Adipose tissue (tissue), 3 donors: ENCODE measurements around the gene HNF4A. TPM values are rescaled to one million over a fixed set of nuclear protein-coding genes. Genes with fewer than 3 reads are reported as not detected.

ENCODE experiments used
- H3K27ac ChIP-seq: one replicate; pipeline ENCODE4 v1.5.1; 2013; ENCODE audit warnings: low read depth, low read length
- WGBS, 3 donors: extraction: QIAGEN DNeasy Blood & Tissue Kit; methylation state at CpG; one replicate each; pipeline ENCODE4 v1.1.7; 2013; 5-methylcytosine and 5-hydroxymethylcytosine counted together
- polyA plus RNA-seq, 3 donors: library from polyadenylated mRNA; stranded (reverse); fragments of 200-250 nt; gene quantifications; one replicate each; pipeline ENCODE4 v1.2.3, GENCODE V29; 2013
- donor health status: healthy with polysubstance abuse.
- donor health status: Bipolar disorder and iron deficiency.
- donor health status: healthy.

The HNF4A gene
- polyA plus RNA-seq, 3 donors, result 0.22 to 13.6 (median 0.68) TPM

DNA sequence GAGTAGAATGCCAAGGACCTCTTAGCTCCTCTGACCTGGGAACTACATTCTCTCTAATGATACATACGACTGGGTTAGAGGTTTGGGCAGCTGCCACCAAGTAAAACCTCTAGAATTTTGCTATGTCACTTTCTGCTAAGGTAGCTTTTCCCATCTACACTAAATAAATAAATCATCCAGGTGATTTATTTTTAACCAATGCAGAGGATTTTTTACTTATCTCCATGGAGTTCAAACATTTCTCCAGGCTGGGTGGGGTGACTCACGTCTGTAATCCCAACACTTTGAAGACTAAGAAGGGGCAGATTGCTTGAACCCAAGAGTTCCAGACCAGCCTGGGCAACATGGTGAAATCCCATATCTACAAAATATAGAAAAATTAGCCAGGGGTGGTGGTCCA lies 27.1 kb downstream of the HNF4A start:
- whole genome bisulfite sequencing, 3 donors, result 34 to 57% (median 52%) methylated on average over 2 of the region's 2 CpGs

DNA sequence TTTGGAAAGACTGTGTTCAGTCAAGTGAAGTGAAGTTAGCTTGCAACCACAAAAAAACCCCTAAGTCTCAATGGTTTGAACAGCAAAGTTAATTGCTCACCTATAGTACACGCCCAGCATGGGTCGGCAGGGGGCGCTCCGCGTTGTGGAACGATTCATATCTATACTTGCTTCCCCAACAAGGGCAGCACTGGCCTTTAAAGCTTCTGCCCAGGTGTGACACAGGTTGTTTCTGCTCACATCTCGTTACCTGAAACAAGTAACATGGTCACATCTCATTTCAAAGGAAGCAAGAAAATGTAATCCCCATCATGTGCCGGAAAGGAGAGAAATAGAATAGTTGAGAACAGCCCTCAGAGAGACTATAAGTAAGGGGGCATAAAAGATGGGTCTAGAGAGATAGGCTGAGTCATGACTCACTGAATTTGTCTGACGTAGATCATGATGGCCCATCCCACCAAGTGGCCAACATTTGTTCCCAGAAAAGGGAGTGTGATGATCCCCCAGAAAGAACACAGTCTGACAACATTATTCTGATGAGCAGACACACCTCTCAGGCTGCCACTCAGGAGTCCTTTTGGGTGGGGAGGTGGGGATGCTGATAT lies 29.0 kb downstream of the HNF4A start:
- 17 to 20% (median 18%) methylated on average over 9 of the region's 9 CpGs for WGBS, 3 donors
- no peak overlapping the region for H3K27ac ChIP-seq

More for the DNA sequence above, 27.1 kb downstream of the HNF4A start:
- no peak overlapping the region for H3K27ac ChIP-seq

DNA sequence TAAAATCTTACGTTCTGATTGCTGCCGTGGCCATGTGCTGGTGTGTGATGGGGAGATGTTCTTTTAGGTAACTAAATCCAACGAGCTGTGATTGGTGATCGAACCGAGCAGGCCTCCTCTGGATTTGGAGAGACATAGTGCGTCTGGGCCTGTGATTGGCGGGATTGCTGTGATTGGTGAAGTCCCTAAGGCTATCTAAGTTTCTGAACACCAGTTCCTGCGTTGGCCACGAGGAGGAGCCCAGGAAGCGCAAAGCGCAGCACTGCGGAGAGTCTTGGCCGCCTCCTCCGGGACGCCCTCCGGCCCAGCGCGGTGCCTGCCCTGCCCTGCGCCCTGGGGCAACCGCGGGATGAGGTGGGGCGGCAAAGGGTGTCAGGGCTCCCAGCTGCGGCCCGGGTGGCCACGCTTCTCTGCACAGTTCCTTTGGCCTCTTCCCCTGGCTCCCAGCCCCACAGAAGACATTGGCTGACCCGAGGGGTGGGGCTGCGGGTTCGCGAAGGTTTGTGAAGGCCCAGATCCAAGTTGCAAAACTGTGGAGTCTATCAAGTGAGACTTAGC lies 33.0 kb downstream of the HNF4A start:
- WGBS, 3 donors, result 6 to 28% (median 7%) methylated on average over 27 to 29 of the region's 29 CpGs
- H3K27ac ChIP-seq, result no peak overlapping the region

DNA sequence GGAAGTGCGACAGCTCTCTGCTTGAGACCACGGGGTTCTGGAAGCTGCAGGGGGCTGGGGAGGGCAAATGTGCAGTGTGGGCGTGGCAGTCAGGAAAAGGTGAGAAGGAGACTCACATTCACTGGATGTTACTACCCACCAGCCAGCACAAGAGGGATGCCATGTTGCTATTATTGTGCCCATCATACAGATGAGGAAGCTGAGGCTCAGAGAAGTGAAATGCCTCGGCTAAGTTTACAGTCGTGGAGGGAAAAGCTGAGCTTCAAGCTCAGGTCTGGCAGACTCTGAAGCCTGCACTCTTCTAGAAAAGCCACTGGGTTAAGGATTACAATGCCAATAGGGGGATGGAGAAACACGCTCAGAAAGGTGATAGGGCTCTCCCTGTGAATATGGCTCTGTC lies 34.4 kb downstream of the HNF4A start:
- H3K27ac ChIP-seq, result no peak overlapping the region
- 70 to 84% (median 79%) methylated on average over 6 of the region's 6 CpGs for WGBS, 3 donors

DNA sequence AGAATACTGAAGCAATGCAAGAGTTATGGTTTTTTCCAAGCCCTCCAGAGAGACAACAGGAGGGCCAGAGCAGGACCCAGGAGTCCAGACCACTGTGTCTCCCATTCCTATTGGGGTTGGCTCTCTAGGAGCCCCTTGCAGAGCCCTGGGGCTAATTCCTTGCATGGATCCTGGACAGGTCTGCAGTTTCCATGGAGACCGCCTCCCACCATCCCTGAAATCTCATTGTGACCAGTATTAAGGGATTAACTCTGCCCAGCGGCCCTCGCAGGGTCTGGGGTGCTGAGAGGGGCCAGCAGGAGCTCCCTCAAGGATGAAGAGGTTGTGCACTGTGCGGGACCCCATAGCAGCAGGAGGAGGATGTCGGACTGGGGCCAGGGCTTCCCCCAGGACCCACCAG lies 34.8 kb downstream of the HNF4A start:
- H3K27ac ChIP-seq, result no peak overlapping the region
- 74 to 81% (median 79%) methylated on average over 5 of the region's 5 CpGs for WGBS, 3 donors

DNA sequence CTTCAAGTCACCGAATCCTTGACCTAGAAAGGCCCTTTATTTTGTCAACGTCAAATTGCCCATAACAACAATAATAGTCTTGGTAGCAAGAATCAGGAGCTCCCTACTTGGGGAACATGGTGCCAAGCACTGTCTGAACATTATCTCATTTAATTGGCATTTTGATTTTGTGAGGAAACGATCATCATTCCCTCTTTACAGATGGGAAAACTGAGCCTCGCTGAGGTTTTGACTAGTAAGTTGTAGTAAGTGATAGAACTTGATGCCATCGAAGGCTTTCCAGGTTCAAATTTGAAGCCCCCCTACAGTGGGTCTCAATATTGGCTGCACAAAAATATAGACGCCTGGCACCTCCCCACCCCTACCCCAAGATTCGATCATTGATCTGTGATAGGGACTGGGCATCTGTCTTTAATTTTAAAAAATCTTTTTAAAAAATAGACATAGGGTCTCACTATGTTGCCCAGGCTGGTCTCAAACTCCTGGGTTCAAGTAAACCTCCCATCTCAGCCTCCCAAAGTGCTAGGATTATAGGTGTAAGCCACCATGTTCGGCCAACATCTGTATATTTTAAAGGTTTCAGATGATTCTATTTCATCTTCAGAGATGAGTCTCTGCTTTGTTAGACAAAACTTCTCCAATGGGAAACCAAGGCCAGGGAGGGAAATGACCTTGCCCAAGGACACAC lies 36.7 kb downstream of the HNF4A start:
- no peak overlapping the region for H3K27ac ChIP-seq
- WGBS, 3 donors, result 93 to 96% (median 96%) methylated on average over 8 of the region's 8 CpGs

DNA sequence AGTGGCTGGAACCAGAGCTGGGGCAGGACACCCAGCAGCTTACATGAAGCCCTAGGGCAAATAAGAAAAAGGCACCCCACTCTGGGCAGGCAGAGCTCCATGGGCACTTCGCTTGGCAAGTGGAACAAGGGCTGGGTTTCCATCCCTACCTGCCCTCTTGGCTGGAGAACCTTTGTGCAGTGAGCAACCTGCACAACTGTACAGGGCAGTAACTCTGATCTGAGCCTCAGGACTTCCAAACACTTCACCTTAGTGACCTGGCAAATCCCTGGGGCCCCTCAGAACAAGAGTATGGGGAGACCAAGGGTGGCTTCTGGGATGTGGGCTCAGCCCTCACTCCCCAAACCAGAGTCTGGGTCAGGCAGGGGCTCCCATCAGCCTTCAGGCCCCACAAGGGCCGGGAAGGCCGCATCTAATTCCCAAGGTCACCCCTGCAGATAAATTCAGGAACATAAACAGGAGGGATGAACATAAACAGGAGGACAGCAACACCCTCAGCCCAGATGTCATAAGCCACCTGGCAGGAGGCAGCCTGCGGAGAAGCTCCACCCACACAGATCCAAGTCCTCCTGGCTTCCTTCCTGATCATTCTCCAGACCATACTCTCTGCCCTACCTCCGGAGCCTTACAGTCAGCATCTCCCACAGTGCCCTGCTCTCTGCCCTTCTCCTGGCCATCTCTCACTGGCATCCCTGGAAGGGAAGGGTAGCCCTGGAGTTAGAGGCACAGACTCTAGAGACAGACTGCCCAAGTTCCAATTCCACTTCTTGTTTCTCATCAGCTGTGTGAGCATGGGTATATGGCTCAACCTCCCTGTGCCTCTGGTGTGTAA lies 37.5 kb downstream of the HNF4A start:
- no peak overlapping the region for H3K27ac ChIP-seq
- 50 to 66% (median 60%) methylated on average over 5 of the region's 5 CpGs for WGBS, 3 donors

DNA sequence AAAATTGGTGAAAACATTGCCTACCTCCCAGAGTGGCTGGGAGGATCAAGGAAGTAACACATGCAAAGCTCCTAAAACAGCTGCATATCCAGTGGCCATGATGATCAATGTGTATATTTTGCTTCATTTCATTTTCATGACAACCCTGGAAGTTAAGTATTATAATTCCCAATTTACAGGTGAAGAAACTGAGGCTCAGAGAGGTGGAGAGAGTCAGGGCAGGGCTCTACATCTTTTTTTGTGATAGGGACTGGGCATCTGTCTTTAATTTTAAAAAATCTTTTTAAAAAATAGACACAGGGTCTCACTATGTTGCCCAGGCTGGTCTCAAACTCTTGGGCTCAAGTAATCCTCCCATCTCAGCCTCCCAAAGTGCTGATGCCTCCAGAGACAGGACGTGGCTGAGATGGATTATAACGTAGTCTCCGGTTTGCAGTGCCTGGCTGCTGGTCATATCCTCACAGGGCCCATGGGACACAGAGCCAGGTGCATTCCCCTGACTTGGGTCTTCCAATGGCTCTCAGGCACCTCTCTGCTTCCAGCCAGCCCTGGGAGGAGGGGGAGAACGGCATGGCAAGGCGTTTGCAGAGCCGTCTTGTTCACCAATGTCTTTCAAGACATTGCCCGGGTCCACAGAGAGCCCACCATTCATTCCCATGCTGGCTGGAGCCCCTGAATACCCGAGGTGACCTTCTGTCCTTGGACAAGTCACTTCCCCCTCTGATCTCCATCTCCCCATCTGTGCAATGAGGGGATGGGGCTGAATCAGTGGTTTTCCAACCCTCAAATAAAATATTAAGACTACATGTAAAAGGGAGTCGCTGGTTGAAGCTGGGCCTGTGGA lies 38.3 kb downstream of the HNF4A start:
- WGBS, 3 donors, result 72 to 76% (median 73%) methylated on average over 9 of the region's 9 CpGs
- H3K27ac ChIP-seq, result no peak overlapping the region

DNA sequence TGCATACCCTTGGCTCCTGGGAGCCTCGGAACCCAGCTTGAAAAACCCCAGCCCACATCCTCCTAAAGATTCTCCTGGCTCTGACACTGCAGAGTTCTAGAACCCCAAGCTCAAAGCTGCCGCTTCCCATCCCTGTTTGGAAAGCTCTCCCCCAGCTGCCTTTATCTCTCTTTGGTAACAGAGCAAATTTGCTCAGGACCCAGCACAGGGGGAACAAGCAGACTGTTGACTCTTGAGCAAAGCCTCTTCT lies 38.9 kb downstream of the HNF4A start:
- 46 to 65% (median 63%) methylated on average over 2 of the region's 2 CpGs for WGBS, 3 donors
- H3K27ac ChIP-seq, result no peak overlapping the region

DNA sequence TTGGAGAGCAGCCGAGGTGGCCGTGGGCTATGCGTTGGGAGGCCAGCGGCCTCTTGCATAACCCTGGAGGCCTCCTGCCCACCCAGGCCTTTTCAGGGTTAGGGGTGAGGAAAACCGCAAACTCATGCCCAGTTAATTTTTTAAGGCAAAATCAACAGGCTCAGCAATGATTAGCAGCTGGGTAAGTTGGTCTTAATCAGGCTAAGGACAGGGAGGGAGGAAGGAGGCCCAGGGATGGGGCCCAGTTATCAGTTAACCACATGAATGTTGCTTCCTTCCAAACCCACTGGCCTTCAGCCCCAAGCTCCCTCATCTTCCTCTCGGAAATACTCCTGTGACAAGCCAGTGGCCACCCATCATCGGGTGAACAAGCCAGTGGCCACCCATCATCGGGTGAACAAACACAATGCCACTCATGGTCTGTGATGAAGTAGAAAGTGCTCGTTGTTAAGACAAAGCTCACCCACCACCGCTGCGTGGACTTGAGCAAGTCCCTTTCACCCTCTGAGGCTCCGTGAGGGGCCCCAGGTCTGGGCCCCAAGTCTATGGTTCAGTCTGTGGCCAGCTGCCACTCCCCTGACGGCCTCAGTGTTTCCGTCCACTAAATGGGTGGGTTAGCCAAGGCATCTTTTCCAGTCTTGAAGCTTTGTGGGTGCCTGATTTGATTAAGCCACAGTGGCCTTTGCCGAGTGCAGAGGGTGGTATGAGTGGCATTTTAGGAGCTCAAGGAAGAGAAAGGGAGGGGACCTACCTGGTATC lies 39.4 kb downstream of the HNF4A start:
- no peak overlapping the region for H3K27ac ChIP-seq
- 57 to 62% (median 58%) methylated on average over 15 of the region's 15 CpGs for WGBS, 3 donors

DNA sequence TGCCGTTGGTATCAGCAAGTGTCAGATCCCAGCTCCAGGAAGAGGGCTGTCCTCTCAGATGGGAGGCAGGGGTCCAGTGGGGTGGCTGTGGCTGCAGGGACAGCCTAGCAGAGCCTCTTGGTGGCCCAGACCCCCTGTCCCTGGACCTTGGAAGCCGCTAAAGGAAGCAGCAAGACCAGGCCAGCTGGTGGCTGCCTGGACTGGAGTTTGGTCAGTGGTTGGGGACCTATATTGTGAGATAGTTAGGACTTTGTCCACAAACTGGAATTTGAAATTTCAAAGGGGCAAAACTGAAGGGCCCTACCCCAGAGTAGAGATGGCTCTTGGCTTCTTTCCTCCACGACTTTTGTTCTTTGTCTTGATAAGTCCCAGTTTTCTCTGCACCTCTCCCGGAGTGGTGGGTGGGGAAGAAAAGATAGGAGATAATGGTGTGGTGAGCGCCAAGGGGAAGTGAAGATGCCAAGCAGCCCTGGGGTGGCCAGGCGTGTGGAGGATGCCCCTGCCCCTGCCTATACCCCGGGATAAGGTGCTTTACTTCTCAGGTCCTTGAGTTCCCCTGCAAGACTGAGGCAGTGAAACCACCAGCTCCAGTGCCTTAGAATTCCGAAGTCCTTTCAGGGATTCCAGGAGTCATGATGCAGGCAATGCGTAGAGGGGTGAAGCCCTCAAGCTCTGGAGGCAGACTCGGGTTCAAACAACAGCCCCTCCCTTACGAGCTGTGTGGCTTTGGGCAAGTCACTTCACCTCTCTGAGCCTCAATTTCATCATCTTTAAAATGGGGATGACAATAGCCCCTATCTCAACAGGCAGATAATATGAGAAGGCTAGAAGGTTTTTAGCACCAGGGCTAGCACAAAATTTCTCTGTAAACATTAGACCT lies 40.2 kb downstream of the HNF4A start:
- 65 to 78% (median 67%) methylated on average over 11 of the region's 11 CpGs for WGBS, 3 donors
- no peak overlapping the region for H3K27ac ChIP-seq

DNA sequence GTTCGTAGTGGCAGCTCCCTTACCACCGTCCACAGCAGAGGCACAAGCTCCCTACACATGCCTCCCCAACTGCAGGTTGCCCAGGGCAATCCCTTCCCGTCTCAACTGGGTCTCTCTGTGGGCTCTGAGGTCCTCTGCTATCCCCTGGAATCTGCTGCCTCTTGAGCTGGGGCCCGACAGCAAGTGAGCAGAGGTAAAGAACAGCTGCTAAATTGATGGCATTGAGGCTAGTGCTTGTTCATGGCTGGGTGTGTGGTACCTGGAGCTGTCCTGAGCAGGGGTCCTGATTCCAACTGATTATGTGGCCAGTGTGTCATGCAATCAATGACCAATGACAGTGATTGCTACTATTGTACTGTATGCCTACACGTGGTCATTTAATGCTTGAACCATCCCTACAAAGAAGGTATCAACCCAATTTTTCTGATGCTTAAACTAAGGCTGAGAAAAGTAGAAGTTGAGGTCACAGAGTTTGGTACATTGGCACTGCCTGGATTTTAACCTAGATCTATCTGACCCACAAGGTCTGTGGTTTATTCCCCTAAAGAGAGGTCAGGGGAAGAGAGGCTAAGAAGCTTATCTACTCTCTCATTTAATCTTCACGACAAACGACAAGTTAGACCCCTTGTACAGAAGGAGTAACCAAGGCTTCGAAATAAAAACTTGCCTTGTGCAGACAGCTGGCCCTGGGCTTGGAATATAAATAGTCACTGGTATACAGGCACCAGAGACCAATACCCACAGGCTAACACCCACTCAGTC lies 41.1 kb downstream of the HNF4A start:
- 61 to 64% (median 63%) methylated on average over 8 of the region's 8 CpGs for WGBS, 3 donors
- no peak overlapping the region for H3K27ac ChIP-seq

DNA sequence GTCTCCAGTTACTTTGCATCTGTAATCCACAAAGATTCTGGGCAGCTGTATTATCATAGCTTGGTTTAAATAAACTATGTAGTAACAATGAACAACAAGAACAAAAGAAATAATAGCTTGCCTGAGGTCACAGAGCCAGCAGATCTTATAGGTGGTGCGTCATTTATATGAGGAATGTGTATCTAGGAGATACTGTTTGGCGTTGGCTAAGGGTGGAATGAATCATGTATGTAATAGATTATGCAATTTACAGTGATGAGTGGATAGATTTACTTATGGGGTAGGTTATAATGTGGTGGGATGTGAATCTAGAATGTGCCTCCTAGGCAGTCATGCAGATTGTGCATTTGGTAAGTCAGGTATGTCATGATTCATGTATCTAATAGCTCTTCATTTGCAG lies 42.8 kb downstream of the HNF4A start:
- H3K27ac ChIP-seq, result no peak overlapping the region
- 72 to 81% (median 72%) methylated on average over 2 of the region's 2 CpGs for WGBS, 3 donors

DNA sequence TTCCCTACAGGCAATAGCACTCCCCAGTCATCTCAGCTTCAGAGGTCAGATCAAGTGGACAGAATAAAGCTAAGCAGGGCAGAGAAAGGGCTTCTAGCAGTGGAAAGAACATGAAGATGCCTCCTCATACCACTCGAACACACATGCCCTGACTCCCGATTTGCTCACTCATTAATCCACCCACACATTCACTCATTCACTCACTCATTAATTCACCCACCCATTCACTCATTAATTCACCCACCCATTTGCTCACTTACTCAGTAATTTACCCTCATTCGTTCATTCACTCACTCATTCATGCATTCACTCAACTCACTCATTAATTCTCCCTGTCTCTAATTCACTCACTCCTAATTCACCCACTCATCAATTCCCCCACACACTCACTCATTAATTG lies 43.9 kb downstream of the HNF4A start:
- WGBS, 3 donors, result 61 to 80% (median 77%) methylated on average over 3 of the region's 3 CpGs
- no peak overlapping the region for H3K27ac ChIP-seq

DNA sequence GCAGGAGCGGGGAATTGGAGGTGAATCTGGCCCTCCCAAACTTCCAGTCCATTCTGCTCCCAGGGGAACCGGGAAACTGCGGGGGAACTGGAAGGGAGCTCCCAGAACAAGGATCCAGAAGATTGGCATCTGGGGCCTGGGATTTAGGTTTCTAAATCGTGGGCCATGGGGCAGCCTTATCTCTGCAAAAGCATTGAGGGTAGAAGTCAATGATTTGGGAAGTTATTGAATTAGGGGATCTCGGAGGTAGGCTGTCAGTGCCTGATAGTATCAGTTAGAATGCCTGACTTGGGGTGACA lies 45.1 kb downstream of the HNF4A start:
- no peak overlapping the region for H3K27ac ChIP-seq
- WGBS, 3 donors, result 63 to 81% (median 80%) methylated on average over 5 of the region's 5 CpGs

DNA sequence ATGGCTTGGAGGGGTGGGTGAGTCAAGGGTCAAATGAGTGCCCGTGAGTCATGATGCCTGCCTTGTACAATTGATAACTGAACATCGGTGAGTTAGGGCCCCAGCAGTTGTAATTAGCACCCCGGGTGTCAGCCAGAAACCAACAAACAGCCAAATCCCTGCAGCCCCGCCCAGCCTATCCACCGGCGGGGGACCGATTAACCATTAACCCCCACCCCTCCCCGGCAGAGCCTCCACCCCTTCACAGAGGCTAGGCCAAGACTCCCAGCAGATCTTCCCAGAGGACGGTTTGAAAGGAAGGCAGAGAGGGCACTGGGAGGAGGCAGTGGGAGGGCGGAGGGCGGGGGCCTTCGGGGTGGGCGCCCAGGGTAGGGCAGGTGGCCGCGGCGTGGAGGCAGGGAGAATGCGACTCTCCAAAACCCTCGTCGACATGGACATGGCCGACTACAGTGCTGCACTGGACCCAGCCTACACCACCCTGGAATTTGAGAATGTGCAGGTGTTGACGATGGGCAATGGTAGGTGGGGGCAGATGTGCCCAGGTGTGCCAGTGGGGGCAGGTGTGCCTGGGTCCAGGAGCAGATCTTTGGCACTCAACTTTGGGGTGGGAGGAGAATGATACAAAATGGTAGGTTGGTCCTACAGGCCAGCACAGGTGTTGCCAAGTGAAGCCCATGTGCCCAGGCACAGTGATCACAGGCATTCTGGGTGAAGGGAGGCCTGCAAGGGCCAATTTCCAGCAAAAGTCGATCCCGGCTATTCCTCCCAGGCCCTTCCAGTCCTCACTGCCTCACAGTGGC lies 45.7 kb downstream of the HNF4A start:
- 63 to 85% (median 79%) methylated on average over 23 of the region's 23 CpGs for WGBS, 3 donors

More for the DNA sequence above, 45.7 kb downstream of the HNF4A start:
- H3K27ac ChIP-seq, result no peak overlapping the region
